Astrocyte of the spinal cord (primary cell): ENCODE measurements around the gene AAK1.
A peak's percentile ranks its signal among the peaks of the same experiment; 100 is the strongest.
"Not testable (repeated sequence)": the region's sequence is repeated elsewhere in the genome, so short reads cannot be mapped to it uniquely, and the experiment has no call there.

Experiments
- DNase-seq: peaks from one replicate; pipeline ENCODE4 v3.0.0; 2011; ENCODE audit warnings: low read depth, low spot score
- H3K4me3 ChIP-seq: 2 replicates; pipeline ENCODE4 v1.5.1; 2011; ENCODE audit warnings: low read depth, mild to moderate bottlenecking, low read length, moderate library complexity
- in situ Hi-C: cut with HindIII; loops from 2 replicates; pipeline ENCODE4 v1.10.0; 2017; ENCODE audit warnings: low sequenced_read_pairs
- TF ChIP-seq, protein P1 (sequence below): IDR thresholded peaks from 2 replicates; pipeline ENCODE4 v1.5.1; 2012; ENCODE audit warnings: low read depth, mild to moderate bottlenecking, low read length, inconsistent platforms

AAK1 gene

DNA sequence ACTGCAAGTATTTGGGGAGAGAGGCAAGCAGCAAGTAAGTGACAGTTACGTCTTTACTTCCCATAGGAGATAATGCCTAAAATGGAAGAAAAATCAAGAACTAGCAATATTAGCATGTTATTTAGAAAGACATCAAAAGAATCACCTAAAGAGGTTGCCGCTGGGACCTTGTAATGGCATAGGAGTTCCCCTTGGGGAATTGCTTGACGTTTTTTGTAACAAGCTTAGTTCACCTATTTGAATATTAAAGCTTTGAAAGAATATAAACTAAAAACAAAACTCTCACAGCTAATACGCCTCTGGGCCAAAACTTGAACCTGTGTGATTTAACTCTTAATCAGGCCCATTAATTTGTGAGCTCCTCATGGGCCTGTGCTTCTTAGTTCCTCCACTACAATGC lies 89.0 kb downstream of the AAK1 start:
- TF ChIP-seq, protein P1, sequence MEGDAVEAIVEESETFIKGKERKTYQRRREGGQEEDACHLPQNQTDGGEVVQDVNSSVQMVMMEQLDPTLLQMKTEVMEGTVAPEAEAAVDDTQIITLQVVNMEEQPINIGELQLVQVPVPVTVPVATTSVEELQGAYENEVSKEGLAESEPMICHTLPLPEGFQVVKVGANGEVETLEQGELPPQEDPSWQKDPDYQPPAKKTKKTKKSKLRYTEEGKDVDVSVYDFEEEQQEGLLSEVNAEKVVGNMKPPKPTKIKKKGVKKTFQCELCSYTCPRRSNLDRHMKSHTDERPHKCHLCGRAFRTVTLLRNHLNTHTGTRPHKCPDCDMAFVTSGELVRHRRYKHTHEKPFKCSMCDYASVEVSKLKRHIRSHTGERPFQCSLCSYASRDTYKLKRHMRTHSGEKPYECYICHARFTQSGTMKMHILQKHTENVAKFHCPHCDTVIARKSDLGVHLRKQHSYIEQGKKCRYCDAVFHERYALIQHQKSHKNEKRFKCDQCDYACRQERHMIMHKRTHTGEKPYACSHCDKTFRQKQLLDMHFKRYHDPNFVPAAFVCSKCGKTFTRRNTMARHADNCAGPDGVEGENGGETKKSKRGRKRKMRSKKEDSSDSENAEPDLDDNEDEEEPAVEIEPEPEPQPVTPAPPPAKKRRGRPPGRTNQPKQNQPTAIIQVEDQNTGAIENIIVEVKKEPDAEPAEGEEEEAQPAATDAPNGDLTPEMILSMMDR = no peak
- no peak overlapping the region for H3K4me3 ChIP-seq
- no peak for DNase-seq
- in situ Hi-C loops = no loop called here

DNA sequence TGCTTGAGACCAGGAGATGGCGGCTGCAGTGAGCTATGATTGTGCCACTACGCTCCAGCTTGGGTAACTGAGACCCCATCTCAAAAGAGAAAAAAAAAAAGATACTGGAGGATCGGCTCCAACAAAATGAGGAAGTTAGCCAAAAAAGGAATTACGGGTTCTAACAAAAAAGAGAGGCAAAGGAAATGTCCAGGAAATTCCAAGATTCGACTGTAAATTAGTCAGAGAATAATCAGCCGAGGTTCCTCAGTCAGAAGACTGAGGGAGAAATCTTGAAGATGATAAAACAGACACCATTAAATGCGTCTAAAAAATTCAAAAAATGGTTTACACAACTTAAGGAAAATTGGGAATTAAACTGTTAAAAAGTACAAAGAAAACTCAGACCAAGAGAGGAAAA lies 89.5 kb downstream of the AAK1 start:
- in situ Hi-C loops = no loop called here
- TF ChIP-seq, protein P1 = no peak
- no peak for DNase-seq
- no peak overlapping the region for H3K4me3 ChIP-seq

DNA sequence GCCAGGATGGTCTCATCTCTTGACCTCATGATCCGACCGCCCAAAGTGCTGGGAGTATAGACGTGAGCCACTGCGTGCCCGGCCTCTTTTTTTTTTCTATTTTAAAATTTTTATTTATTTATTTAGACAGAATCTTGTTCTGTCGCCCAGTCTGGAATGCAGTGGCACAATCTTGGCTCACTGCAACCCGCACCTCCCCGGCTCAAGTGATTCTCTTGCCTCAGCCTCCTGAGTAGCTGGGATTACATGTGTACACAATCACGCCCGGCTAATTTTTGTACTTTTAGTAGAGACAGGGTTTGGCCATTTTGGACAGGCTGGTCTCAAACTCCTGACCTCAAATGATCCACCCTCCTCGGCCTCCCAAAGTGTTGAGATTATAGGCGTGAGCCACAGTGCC lies 93.0 kb downstream of the AAK1 start:
- H3K4me3 ChIP-seq, in situ Hi-C loops, DNase-seq: not testable (repeated sequence)

GRCh38 chr2:69549421-69549820 lies 94.1 kb downstream of the AAK1 start:
- TF ChIP-seq, protein P1 = no peak
- H3K4me3 ChIP-seq = no peak overlapping the region
- DNase-seq = peak; percentile 54
- in situ Hi-C loops = no loop called here

DNA sequence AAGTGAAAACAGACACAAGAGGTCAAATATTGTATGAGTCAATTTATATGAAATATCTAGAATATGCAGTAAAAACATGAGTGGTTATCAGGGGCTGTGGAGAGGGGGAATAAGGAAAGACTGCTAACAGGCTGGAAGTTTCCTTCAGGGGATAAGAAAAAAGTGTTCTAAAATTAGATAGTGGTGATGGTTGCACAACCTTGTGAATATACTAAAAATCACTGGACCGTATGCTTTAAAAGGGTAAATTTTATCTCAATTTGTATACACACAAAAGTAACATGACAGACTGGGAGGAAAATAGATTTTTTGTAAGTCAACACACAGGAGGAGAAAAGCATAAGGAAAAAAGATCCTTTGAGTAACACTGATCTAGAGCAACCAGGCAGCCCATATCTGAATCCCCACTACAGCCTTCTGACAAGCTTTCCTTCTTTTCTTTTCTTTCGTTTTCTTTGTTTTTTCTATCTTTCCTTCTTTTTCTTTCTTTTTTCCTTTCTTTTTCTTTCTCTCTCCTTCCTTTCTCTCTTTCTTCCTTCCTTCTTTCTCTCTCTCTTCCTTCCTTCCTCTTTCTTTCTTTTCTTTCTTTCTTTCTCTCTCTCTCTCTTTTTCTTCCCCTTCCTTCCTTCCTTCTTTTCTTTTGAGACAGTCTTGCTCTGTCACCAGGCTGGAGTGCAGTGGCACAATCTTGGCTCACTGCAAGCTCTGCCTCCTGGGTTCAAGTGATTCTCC lies 95.4 kb downstream of the AAK1 start:
- H3K4me3 ChIP-seq = no peak overlapping the region
- TF ChIP-seq, protein P1 = no peak
- in situ Hi-C loops = no loop called here
- DNase-seq = no peak

GRCh38 chr2:69546646-69547045 lies 96.9 kb downstream of the AAK1 start:
- TF ChIP-seq, protein P1 = no peak
- H3K4me3 ChIP-seq = no peak overlapping the region
- no peak for DNase-seq
- in situ Hi-C loops = no loop called here

- DNase-seq = no peak
- TF ChIP-seq, protein P1 = no peak
- in situ Hi-C loops = no loop called here
Observed at GRCh38 chr2:69545477-69545932, 98.0 kb downstream of the AAK1 start.

More at GRCh38 chr2:69545477-69545932, 98.0 kb downstream of the AAK1 start:
- H3K4me3 ChIP-seq = no peak overlapping the region
